Activated CD4-positive, alpha-beta T cell treated with anti-CD3 and anti-CD28 coated beads, Interleukin-2, amount 10 ng/mL, durations not matched to agents 7 days and 5 days (primary cell): ENCODE results near the gene MYH3. TPM values are rescaled to one million over a fixed set of nuclear protein-coding genes. Genes with fewer than 3 reads are reported as not detected.
A peak's percentile ranks its signal among the peaks of the same experiment; 100 is the strongest.
"Not testable (repeated sequence)": the region's sequence is repeated elsewhere in the genome, so short reads cannot be mapped to it uniquely, and the experiment has no call there.

Experiments
- CTCF ChIA-PET: fragments of 350-600 bp; sonication (Branson Sonifier 250); formaldehyde crosslinking; loops from one replicate; lab custom pipeline; 2021; ENCODE audit warnings: antibody characterized with exemption; lab: Charles Lee
- POLR2A ChIA-PET: fragments of 350-600 bp; sonication (Branson Sonifier 250); formaldehyde crosslinking; loops from one replicate; lab custom pipeline; 2021; ENCODE audit warnings: antibody characterized with exemption; lab: Charles Lee
- DNase-seq: peaks from one replicate; pipeline ENCODE4 v3.0.0-alpha.2; 2020
- H3K27ac Mint-ChIP-seq: one replicate; pipeline ENCODE4 v1.8.0; 2021; ENCODE audit warnings: mild to moderate bottlenecking, moderate library complexity, mixed read lengths
- H3K27me3 Mint-ChIP-seq: one replicate; pipeline ENCODE4 v1.8.0; 2021; ENCODE audit warnings: mixed read lengths
- H3K36me3 Mint-ChIP-seq: one replicate; pipeline ENCODE4 v1.8.0; 2021; ENCODE audit warnings: low read depth, mixed read lengths
- H3K4me1 Mint-ChIP-seq: one replicate; pipeline ENCODE4 v1.8.0; 2021; ENCODE audit warnings: mixed read lengths
- H3K4me3 Mint-ChIP-seq: one replicate; pipeline ENCODE4 v1.8.0; 2021; ENCODE audit warnings: mild to moderate bottlenecking, moderate library complexity, mixed read lengths
- H3K9me3 Mint-ChIP-seq: one replicate; pipeline ENCODE4 v1.8.0; 2021; ENCODE audit warnings: mixed read lengths
- total RNA-seq, 2 experiments: library from RNA; stranded (reverse); gene quantifications; one replicate each; pipeline ENCODE4 v1.2.3, GENCODE V29; 2021

The MYH3 gene
- total RNA-seq = 1 to 10 TPM; 3.9 to 5.5 TPM

DNA sequence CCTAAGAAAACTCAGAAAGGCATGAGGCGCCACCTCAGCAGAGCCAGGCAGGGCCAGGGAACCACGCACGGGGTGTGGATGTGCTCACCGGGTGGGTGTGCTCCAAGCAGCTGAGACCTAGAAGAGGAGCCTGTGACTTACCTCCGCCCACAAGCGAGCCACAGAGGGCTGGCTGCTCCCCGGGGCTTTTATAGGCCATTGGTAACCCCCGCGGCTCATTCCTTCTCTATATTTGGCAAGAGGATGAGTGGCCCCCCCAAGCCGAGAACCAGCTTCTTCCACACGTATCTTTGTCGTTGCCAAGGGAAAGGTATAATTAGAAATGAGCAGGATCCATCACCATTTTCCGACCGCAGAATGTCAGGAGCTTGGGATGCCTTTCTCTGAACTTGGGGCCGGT is at the start of gene MYH3:
Gene MYH3 (minus strand): TSS at position 162 of the 400 bp plus-strand sequence. CDS start 2,245 bp downstream, outside the sequence.
- peaks cover 8% of the 10 kb centered on the region for H3K4me1 Mint-ChIP-seq
- CTCF ChIA-PET = interaction anchor here (1.2 kb wide), 1 partner anchor 11 kb away, joined by 5 read pairs; no protein-coding TSS in a partner anchor
- POLR2A ChIA-PET = no interaction called here
- H3K27ac Mint-ChIP-seq = no peak within 1 kb of the TSS
- no peak for DNase-seq
- no peaks in the 10 kb centered on the region for H3K9me3 Mint-ChIP-seq
- no peaks in the 10 kb centered on the region for H3K36me3 Mint-ChIP-seq
- no peaks in the 10 kb centered on the region for H3K27me3 Mint-ChIP-seq
- H3K4me3 Mint-ChIP-seq = no peak within 1 kb of the TSS

DNA sequence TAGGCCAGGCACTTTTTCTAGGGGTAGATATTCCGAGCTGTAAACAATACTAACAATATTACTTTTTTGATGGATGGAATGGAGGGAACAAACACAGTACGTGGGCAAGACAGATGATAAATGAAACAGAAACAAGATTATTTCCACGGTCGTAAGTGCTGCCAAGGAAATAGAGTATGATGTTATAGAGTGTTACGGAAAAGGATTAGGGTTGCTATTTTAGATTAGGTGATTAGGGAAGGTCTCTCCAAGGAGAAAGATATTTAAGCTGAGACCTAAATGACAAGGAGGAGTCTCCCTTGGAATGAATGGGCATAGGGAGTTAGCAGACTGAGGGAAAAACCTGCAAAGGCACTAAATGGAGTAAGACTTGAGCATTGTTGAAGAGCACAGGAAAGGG is 48.6 kb upstream of the MYH3 start:
- no peak for DNase-seq
- POLR2A ChIA-PET = no interaction called here
- peaks cover 49% of the 10 kb centered on the region for H3K4me1 Mint-ChIP-seq
- H3K4me3 Mint-ChIP-seq = no peak overlapping the region
- peak overlapping the region; percentile 6 for H3K27ac Mint-ChIP-seq
- peaks cover 54% of the 10 kb centered on the region for H3K36me3 Mint-ChIP-seq
- CTCF ChIA-PET = interaction anchor here (1.4 kb wide), 1 partner anchor 31 kb away, joined by 4 read pairs; no protein-coding TSS in a partner anchor
- H3K9me3 Mint-ChIP-seq = no peaks in the 10 kb centered on the region
- no peaks in the 10 kb centered on the region for H3K27me3 Mint-ChIP-seq

DNA sequence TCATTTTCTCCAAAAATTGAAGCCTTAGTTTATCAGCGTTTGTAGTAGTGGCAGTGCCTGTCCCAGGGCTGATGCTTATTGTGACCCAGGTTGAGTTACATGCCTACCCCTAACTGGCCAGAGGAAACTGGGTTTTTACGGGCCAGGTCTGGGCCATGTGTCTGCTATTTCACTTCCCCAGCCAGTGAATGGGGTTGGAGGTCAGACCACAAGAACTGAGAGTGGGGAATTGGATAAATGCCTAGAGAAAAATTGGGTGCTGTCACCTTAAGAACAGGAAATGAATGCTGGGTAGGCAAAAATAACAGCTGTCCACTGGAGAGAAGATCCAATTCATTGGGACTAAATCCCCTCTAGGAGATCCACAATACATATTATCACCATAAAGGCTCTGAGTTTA is 45.5 kb upstream of the MYH3 start:
- Mint-ChIP-seq H3K9me3 (no peaks in the 10 kb centered on the region), H3K36me3 (peaks cover 39% of the 10 kb centered on the region), H3K27me3 (no peaks in the 10 kb centered on the region), H3K27ac (peak overlapping the region; percentile 80), H3K4me1 (peaks cover 60% of the 10 kb centered on the region), H3K4me3 (peak overlapping the region; percentile 20)
- POLR2A ChIA-PET = no interaction called here
- CTCF ChIA-PET = interaction anchor here (1.4 kb wide), 1 partner anchor 56 kb away, joined by 3 read pairs; no protein-coding TSS in a partner anchor
- DNase-seq = no peak

DNA sequence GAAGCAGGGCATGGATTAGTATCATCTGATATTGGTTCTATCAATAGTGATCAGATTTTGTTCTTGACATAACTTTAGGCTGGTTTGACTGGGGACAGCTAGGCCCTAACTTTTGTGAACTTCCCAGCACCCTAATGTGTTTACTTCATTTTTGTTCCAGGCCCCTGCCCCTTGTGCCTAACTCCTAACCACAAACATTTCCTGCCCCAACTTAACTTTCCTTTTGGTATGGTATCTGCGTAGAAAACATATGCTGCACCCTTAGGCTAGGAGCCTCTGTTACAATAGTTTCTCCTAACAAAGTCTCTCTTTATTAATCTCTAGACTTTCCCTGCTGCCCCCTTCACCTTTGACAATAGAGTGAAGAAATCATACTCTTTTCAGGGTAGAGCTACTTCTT is 42.7 kb upstream of the MYH3 start:
- H3K4me1 Mint-ChIP-seq = peaks cover 62% of the 10 kb centered on the region
- no peaks in the 10 kb centered on the region for H3K27me3 Mint-ChIP-seq
- ChIA-PET POLR2A (no interaction called here), CTCF (interaction anchor here (0.7 to 1.8 kb wide), 3 partner anchors 20 to 368 kb away, joined by 3 to 8 read pairs (median 3); no protein-coding TSS in a partner anchor)
- H3K36me3 Mint-ChIP-seq = peaks cover 32% of the 10 kb centered on the region
- peak overlapping the region; percentile 64 for H3K4me3 Mint-ChIP-seq
- peak overlapping the region; percentile 92 for H3K27ac Mint-ChIP-seq
- DNase-seq = peak; percentile 56
- H3K9me3 Mint-ChIP-seq = no peaks in the 10 kb centered on the region

DNA sequence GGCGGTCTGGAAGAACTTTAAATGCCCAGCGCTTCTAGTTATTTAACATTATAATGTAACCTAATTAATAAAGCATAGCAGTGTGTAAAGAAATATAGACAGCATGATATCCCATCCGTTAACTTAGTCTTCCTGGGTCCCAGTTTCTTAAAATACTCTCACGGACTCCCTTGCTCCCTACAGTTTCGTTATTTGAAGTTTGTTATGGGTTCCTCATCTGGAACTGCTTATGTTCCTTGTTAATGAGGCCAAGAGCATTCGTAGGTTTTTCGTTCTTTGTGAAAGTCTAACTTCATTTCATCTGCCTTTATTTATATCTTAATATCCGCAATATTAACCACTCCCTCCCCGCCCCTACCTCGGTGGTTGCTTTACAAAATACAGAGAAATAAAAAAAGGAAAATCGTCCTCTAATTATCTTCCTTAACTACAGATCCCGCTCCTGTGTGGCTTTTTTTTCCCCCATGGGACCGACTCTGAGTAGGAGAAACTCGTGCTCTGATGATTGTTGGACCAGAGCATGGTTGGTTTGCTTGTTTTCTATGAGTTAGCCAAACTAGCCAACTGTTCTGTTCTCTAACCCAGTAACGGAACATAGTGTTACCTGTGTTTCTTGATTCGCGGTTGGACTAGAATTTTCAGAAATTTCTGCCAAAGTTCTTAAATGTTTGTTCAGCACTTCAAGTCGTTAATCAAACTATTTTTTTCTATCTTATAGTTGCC is 41.1 kb upstream of the MYH3 start:
- Mint-ChIP-seq H3K4me1 (peaks cover 57% of the 10 kb centered on the region), H3K9me3 (no peaks in the 10 kb centered on the region), H3K4me3 (peak overlapping the region; percentile 97), H3K27ac (peak overlapping the region; percentile 95), H3K36me3 (peaks cover 39% of the 10 kb centered on the region), H3K27me3 (no peaks in the 10 kb centered on the region)
- no peak for DNase-seq
- CTCF ChIA-PET = no interaction called here
- POLR2A ChIA-PET = no interaction called here

DNA sequence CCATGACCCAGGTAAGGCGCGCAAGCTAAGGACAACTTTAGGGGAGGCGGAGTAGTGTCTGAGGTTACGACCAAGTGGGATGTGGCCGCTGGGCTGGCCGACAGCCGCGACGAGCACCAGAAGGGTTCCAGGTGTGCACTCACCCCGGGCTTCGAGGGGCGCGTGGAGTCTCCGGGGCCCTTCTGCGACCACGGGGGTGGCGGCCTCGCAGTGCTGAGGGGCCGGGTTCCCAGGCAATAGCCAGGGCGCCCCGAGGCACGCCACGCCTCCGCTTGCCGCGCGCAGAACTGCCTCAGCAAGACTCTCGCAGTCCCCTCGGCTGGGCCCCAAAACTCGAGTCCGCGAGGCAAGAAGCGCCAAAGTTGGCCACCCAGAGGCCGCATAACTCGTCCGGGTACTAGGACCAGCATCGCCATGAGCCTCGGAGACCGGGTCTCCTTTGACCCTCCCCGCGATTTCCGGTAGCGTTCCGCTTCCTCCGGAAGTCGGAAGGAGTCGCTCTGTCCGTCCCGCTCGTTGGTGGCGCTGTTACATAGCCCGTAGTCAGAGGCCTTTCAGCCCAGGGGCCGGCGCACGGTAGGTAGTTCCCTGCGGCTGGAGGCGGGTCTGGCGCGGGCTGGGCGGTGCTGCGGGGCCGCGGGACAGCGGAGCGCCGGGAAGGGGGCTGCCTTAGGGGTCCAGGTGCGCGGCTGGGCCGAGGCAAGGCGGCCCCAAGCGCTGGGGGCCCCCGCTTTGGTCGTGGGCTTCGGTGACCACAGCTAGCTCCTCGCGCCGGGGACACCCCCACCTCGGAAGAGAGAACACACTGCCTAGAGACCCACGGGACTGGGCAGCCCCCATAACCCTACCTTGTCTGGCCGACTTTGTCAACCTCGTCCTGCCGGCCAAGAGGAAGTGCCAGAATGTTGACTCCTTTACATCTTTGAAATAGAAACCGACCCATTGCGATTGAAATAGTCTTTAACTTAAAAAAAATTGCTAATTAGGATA is 40.3 kb upstream of the MYH3 start, which contains the start of the genes ADPRM and SCO1:
Gene ADPRM (plus strand): TSS at position 503 of the 990 bp plus-strand sequence. CDS start 7,333 bp downstream, outside the sequence.
Gene SCO1 (minus strand): TSS at position 442 of the 990 bp plus-strand sequence. CDS start 26 bp downstream, at position 416.
- DNase-seq = peak; percentile 93
- ChIA-PET POLR2A (no interaction called here), CTCF (interaction anchor here (0.7 to 1.8 kb wide), 3 partner anchors 16 to 1257 kb away, joined by 3 to 6 read pairs (median 3); no protein-coding TSS in a partner anchor)
- Mint-ChIP-seq H3K27me3 (no peaks in the 10 kb centered on the region), H3K4me1 (peaks cover 57% of the 10 kb centered on the region), H3K27ac (peak within 1 kb of the TSS; percentile 95), H3K4me3 (peak within 1 kb of the TSS; percentile 97), H3K36me3 (peaks cover 41% of the 10 kb centered on the region), H3K9me3 (no peaks in the 10 kb centered on the region)

DNA sequence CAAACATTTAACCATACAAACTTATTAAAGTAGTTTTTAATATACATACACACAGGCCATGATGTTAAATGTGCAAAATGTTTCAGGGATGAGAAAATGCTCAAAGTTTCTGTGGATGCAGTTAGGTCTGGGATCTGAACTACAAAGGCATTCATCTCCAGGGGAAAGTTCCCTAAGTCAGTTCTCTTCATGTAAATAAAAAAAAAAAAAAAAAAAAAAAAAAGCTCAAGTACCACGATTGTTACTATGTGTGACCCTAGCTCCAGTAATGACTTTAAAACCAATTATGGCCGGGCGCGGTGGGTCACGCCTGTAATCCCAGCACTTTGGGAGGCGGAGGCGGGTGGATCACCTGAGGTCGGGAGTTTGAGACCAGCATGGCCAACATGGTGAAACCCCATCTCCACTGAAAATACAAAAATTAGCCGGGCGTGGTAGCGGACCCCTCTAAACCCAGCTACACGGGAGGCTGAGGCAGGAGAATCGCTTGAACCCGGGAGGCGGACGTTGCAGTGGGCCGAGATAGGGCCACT is 38.8 kb upstream of the MYH3 start:
- H3K9me3 Mint-ChIP-seq, POLR2A ChIA-PET, DNase-seq, H3K27me3 Mint-ChIP-seq: not testable (repeated sequence)
- H3K4me3 Mint-ChIP-seq = peak overlapping the region; percentile 97
- peaks cover 50% of the 10 kb centered on the region for H3K4me1 Mint-ChIP-seq
- peaks cover 43% of the 10 kb centered on the region for H3K36me3 Mint-ChIP-seq
- H3K27ac Mint-ChIP-seq = peak overlapping the region; percentile 46
- CTCF ChIA-PET = interaction anchor here (0.6 to 1.8 kb wide), 3 partner anchors 8 to 1258 kb away, joined by 3 to 6 read pairs (median 3); no protein-coding TSS in a partner anchor

DNA sequence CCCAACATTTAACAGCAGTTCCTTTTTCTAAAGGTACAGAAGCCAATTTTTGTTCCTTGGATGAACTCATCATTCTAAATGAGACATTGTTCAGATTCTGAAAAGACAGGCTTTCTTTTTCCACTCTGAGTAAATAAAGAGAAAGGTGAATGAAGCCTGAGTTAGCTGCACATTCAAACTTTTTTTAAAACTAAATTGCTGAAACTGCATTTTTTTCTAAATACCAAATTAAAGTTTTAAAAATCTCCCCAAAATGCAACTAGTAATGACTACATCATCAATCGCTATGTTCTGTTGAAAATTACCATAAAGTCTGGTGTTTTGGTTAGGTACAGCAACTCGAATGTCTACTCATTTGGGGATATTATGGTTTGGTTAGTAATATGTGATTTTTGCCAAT is 30.4 kb upstream of the MYH3 start:
- Mint-ChIP-seq H3K9me3 (no peaks in the 10 kb centered on the region), H3K4me1 (peaks cover 27% of the 10 kb centered on the region), H3K36me3 (peaks cover 61% of the 10 kb centered on the region), H3K27me3 (no peaks in the 10 kb centered on the region), H3K27ac (no peak overlapping the region), H3K4me3 (no peak overlapping the region)
- ChIA-PET POLR2A (no interaction called here), CTCF (interaction anchor here (0.6 kb wide), 1 partner anchor 9 kb away, joined by 3 read pairs; no protein-coding TSS in a partner anchor)
- DNase-seq = no peak

DNA sequence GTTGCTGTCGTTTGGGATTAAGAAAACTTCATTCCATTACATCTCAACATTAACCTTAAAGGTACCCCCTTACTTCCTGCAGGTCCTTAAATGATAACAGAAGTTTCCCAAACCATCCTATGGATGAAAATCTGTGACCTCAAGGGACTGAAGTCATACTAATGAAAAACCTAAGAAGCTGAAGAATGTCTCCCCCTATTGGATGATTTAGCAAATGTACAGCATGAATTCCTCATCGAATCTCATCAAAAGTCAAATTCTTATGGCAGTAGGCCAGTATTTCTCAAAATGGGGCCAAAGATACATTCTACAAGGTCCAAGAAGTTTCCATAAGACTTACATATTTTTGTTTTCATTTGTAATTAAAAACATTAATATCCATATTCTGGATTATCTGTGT is 26.7 kb upstream of the MYH3 start:
- H3K27me3 Mint-ChIP-seq = no peaks in the 10 kb centered on the region
- peaks cover 51% of the 10 kb centered on the region for H3K36me3 Mint-ChIP-seq
- no peak for DNase-seq
- no peaks in the 10 kb centered on the region for H3K9me3 Mint-ChIP-seq
- no peak overlapping the region for H3K27ac Mint-ChIP-seq
- POLR2A ChIA-PET = no interaction called here
- H3K4me1 Mint-ChIP-seq = peaks cover 7% of the 10 kb centered on the region
- no peak overlapping the region for H3K4me3 Mint-ChIP-seq
- CTCF ChIA-PET = interaction anchor here (1.0 kb wide), 1 partner anchor 10 kb away, joined by 6 read pairs; no protein-coding TSS in a partner anchor

DNA sequence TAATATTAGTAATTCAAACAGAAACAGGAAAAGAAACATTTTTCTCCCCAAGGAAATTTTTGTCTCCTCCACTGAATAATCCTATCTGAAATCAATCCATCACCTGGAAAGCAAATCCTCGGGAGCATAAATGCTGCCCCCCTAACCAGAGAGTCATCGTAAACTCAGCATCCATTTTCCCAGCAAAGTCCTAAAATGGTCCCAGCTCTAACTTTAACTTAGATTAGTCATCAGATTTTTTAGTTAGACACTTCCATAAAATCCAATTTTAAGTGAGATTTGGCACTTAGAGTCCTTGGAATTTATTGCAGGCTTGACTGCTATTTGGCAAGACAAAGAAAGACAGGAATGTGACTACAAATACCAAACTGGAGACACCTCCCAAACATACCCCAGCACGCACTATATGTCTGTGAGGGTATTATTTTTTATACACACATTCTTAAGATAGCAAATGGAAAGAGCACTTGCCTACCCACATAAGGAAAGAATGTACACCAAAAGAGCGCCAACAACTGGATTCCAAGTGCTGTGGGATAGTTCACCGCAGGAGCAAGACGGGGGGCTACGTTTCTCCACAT is 24.8 kb upstream of the MYH3 start:
- ChIA-PET POLR2A (no interaction called here), CTCF (interaction anchor here (1.8 kb wide), 1 partner anchor 14 kb away, joined by 6 read pairs; no protein-coding TSS in a partner anchor)
- H3K36me3 Mint-ChIP-seq = peaks cover 52% of the 10 kb centered on the region
- no peak overlapping the region for H3K27ac Mint-ChIP-seq
- DNase-seq = no peak
- no peaks in the 10 kb centered on the region for H3K4me1 Mint-ChIP-seq
- no peaks in the 10 kb centered on the region for H3K27me3 Mint-ChIP-seq
- no peak overlapping the region for H3K4me3 Mint-ChIP-seq
- no peaks in the 10 kb centered on the region for H3K9me3 Mint-ChIP-seq

DNA sequence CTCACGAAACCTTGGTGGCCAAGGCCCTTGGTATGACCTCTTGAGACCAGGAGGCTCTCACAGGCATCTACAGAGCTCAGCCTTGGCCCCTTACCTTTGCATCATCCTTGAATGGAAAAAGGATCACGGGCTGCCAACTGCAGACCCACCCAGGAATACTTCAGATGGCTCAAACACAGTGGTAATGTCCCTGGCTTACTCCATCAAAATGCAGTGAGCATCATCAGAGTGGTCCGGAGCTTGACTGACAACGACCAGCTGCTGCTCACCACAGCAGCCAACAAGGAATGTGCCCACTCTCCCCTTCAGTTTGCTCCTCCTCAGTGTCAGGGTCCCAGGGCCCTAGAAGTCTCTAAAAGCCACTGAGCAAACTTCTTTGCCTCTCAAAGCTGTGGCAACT is 17.6 kb upstream of the MYH3 start:
- peaks cover 11% of the 10 kb centered on the region for H3K36me3 Mint-ChIP-seq
- ChIA-PET CTCF (interaction anchor here (1.6 kb wide), 1 partner anchor 44 kb away, joined by 3 read pairs; no protein-coding TSS in a partner anchor), POLR2A (no interaction called here)

More for the DNA sequence above, 17.6 kb upstream of the MYH3 start:
- Mint-ChIP-seq H3K27me3 (no peaks in the 10 kb centered on the region), H3K4me3 (no peak overlapping the region), H3K4me1 (no peaks in the 10 kb centered on the region), H3K9me3 (no peaks in the 10 kb centered on the region), H3K27ac (no peak overlapping the region)
- DNase-seq = no peak
